GM18526 (cell line): ENCODE results near the gene ADAMTS6.

ENCODE experiments used
- POLR2A ChIP-seq: IDR thresholded peaks from 3 replicates; pipeline ENCODE4 v1.6.1; 2011; ENCODE audit not compliant: insufficient read length; ENCODE audit errors: extremely low read depth

Gene ADAMTS6

DNA sequence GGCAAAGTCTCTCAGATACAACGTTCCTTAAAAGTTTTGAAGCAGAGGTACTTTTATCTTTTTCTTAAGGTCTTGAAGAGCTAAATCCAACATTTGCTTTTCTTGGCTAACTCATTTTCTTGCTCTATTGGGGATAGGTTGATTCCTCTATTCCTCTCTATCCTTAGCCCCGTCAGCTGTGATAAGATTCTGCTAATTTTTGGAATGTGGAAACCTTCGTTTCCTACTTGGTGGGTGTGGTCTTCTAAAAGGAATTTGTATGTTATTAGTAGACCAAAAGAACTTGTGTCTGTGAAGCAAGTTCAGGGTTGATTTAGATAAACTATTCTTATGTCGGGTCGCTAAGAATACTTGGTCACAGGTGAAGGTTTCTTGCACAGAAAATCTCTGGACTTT is 308.6 kb downstream of the ADAMTS6 start:
- TF ChIP-seq POLR2A: no peak

DNA sequence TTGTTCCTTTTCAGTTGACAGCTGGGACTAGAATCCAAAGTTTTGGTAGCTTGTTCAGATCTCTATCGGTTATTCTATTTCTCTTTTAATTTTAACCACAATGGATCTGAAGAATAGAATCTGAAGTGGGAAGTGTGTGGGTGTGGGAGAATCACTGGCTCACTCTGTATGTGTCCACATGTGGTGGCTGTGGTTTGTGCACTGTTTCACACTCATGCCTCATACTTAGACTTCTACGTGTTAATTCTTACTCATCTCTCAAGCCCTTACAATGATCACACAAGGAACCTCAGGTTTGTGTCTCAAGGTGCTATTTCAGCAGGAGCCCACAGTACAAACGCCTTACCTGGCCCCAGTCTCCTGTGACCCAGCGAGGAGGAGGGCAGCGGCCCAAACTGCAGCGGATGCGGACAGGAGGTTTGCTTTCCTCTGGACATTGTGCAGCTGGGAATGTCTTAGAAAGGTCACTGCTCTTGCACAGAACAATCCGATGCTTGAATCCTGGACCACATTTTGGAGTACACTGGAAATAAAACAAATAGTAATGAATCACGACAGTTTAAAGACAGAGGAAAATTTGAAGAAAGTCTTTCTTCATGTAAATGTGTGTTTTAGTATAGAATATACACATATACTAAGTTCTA is 309.1 kb downstream of the ADAMTS6 start:
- no peak for TF ChIP-seq POLR2A

DNA sequence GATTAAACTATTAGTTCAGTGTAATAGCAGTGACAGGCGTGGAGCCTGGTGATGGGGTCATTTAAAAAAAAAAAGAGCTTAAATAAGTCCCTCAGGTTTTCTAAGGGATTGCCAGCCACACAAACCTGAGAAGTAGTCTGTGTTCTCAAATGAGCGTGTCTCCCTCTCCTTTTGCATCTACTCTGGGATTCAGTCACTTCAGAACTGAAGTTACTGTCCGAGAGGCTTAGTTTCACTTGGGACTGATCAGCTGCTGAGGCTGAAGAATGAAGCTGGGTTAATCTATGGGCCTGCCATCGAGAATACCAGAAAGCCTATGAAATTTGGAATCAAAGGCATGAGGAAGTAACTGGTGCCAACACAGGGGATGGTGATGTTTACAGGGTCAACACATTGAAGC is 310.1 kb downstream of the ADAMTS6 start:
- TF ChIP-seq POLR2A: no peak

DNA sequence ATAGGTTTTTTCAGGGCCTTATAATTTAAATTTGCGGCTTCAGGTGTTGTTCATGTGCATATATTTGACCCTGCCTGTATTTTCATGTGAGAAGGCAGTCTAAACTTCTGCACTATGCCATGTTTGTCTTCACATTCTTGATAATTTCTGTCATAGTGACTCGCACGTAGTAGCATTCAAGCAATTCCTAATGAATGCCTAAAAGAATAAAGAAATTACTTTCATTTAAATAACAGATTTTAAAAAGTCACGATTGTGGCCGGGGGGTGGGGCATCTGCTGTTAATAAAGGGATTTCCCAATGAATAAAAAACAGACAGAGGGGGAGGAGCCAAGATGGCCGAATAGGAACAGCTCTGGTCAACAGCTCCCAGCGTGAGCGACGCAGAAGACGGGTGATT is 318.0 kb downstream of the ADAMTS6 start:
- TF ChIP-seq POLR2A: no peak

DNA sequence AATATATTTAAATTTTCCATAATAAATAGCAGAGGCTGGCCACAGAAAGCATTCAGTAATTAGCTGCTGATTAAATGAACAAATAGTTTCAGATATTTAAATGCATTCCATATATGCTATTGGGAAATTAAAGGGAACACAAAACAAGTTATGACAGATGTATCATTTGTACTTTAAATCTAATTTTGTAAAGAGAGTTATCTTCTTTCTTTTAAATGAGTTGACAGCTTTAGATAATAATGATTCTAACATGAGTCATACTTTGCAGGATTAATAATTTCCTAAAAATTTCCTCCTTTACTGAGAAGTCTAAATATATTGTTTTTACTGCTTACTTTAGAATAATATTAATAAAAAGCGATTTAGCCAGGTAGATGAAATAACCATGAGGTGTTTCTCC is 320.1 kb downstream of the ADAMTS6 start:
- TF ChIP-seq POLR2A: no peak

DNA sequence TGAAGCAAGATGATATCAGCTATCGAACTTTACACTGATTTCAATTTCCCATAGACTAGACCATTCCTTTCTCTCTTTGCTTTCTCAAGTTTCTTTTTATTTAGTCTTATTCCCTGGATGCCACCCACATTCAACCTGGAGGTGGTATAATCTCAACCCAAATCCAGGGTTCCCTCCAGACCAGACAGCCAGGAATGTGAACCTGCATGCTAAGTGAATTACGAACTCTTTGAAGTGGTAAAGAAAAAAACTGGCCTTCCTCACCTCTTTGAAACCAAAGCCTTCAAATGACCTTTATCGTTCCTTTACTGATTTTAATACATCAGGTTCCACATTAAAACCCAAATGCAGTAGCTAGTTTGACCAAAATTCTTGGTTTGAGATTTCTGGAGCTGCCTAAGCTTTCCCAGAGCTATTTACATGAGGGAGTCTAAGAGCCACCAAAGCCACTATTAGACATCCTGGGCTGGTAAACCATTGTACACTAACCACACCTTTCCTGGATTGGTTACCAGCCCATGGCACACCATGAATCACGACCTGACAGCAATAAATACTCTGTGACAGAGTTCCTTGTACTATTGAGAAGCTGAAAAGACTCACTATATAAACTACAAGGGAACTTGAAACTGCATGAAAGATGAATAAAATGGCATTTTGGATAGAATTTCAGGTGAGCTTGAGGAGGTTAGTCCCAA is 323.7 kb downstream of the ADAMTS6 start:
- TF ChIP-seq POLR2A: no peak

DNA sequence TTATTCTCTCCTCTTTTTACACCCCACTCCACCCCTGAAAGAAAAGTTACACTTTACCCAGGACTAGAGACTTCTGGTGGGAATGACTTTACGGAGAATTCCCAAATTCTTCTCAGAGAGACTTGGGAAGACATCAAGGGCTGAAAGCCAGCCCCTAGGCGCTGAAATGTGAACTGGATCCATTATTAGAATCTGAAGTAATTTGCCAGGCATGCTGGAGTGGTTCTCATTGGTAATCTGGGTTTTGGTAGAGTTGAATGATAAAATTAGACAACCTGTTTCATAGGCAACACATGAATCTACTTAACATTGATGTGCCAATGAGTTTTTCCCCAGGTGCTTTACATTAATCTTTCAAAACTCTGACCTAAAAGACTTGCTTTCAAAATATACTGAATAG is 324.8 kb downstream of the ADAMTS6 start:
- no peak for TF ChIP-seq POLR2A

DNA sequence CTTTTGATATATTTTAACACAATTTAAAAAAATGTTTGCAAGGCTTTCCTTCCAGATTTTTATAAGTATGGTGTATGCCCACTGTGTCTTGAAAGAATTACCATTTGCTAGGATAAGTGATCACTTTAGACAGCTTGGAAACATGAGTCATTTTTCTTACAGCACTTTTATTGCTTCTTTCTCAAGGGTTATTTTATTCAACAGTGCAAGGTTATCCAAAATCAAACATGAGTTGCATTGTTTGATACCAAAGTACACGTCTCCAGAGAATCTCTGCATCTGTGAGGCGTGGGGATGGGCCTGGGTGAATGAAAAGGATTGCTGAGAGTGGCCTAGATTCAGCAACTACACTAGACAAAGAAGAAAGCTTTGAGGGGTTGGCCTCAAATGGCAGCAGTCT is 329.6 kb downstream of the ADAMTS6 start:
- TF ChIP-seq POLR2A: no peak

DNA sequence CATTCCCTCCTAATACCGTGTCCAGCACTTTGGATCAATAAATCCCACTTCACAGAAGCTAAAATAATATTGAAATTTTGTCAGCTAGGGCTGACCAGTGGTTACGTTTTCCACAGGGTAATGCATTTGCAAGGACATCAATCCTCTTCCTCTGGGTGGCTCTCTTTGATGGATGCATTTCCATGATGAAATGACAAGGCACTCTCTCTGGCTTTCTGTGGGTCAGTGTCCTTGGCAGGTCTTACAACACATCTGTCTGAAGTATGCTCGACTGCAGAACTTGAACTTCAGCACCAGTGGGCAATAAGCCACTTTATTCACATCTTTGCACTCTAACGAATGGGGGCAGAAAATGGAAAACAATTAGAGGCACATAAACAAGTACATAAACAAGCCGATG is 330.1 kb downstream of the ADAMTS6 start:
- TF ChIP-seq POLR2A: no peak

DNA sequence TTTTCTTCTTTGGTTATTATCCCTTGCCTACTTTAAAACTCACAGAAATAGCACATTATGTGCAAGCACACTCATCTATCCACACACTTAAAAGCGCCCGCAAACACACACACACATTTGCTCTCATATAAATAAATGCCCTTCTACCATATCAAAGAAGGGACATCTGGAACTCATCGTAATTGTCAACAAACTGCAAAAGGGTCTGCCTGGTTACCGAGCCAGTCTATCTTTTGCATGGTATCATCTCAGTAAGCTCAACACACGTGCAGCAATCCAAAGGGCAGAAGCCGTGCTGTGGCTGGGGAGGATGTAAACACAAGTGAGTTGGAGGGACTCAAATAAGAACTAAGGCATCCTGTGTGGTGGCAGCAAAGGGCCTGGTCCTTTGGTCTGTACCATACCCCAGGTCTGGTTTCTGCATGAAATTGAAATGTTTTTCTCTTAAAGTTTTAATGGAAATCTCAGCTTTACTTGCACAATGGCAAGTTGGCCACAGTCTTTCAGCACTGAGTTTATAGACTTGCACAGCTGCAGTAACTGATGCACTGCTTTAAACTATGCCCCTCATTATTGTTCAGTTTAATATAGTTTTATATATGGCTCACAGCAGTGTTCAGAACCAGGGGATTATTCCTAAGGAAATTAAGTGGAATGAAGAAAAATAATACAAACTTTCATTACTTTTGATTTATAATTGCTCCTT is 331.0 kb downstream of the ADAMTS6 start:
- TF ChIP-seq POLR2A: no peak

DNA sequence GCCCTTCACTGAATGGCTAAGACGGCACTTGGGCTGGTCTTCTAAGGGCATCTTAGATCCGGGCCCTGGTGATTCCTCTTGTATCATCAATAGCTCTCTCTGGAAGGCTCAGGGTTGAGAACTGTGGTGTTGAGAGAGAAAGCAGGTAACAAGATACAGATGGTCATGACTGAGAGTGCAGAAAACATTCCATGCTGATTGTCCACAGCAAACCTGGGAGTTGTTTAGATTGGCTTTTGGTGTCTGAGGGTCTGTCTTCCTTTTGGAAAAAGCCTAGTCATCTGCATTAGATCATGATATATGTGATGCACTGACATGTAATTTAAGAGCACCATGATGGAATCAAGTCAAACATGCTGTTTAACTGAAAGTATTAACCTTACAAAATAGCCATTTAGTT is 331.9 kb downstream of the ADAMTS6 start:
- no peak for TF ChIP-seq POLR2A

DNA sequence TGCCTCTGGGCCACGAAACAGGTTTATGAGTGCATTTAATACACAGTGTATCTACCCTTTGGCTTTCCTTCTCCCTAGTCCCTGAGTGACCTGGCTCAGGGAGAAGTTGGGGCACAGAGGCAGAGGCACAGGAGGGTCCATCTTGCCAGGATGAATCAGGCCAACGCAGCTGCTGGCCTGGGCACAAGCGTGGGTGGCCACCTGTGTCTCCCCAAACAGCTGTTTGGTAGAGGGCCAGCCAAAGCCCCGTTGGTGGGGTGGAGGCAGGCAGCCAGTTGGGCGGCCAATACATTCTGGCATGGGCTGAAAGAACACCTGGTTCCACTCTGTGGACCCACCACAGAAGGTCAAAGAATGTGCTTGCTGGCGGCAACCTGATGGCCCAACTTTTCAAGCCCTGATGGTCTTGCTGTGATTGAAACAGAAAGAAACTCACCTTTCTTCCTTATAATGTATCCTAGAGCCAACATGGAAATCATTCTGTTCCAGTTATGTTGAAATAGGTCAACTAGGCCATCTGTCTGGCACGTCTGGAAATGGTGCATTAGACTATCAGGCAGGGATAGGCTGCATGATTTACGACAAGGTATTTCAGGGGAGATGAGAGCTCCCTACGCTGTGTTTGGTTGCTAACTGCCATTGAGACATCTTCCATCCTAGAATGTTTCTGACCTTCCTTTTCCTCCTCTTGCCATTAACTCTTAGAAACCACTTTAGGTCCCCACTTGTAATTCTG is 337.4 kb downstream of the ADAMTS6 start:
- TF ChIP-seq POLR2A: no peak

DNA sequence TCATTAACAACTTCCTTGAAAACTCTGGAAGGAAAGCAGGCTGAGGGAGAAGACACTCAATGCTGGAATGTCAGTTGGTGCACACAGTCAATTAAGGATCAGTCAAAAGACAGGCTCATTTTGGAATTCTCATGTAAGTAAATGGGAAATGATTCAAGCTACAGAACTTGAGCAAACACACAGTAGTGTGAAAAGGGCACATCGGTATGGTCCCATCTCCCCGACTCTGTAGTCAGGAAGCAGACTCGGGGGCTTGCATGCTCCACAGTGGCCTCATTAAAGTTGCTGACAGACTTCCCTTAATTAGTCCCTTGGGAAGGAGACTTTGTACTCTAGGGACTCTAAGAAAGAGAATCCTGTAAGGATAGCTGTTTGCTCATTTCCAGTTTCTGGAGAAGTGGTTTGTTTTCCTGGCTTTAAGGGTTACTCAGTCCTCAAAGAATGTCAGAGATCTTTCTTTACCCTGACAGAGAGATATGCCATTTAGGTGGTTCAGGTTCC is 339.2 kb downstream of the ADAMTS6 start:
- no peak for TF ChIP-seq POLR2A

DNA sequence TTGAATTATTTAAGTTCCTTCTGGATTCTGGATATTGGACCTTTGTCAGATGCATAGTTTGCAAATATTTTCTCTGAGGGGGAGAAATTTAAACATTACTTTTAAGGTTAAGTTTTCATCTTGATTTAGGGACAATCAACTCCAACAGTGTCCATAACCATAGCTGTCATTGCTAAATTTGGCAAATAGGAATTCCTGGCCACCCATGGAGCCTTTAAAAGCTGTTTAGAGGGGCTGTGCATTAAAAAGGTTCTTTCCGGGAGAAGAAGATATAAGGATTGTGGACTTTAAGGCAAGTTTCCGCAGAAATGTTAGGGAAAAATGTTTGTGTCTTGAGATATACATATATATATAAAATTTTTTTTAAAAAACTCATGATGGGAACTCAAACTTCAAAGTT is 339.7 kb downstream of the ADAMTS6 start:
- no peak for TF ChIP-seq POLR2A

DNA sequence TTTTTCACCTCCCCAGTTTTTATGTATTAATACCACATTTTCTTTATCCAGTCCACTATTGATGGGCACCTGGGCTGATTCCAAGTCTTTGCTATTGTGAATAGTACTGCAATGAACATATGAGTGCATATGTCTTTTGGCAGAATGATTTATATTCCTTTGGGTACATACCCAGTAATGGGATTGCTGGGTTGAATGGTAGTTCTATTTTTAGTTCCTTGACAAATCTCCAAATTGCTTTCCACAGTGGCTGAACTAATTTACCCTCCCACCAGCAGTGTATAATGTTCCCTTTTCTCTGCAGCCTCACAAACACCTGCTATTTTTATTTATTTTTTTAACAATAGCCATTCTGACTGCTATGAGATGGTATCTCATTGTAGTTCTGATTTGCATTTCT is 340.2 kb downstream of the ADAMTS6 start:
- TF ChIP-seq POLR2A: no peak

DNA sequence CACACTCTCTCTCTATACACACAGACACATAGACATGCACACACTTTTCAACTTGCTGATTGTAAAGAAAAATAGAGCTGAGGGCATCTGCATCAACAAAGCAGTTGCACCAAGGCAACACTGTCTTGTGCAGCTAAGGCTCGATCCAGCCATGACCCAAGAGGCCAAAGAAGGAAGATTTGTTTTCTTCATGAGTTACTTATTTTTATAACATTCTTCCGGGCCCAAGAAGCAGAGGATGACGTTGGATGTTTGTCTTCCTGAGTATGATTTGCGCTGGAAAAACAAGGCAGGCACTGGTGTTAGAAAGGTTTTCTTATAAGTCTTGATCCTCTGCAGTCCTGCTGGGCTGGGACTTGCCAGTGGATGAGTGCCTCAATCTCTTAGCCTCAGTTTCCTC is 344.1 kb downstream of the ADAMTS6 start:
- TF ChIP-seq POLR2A: no peak

DNA sequence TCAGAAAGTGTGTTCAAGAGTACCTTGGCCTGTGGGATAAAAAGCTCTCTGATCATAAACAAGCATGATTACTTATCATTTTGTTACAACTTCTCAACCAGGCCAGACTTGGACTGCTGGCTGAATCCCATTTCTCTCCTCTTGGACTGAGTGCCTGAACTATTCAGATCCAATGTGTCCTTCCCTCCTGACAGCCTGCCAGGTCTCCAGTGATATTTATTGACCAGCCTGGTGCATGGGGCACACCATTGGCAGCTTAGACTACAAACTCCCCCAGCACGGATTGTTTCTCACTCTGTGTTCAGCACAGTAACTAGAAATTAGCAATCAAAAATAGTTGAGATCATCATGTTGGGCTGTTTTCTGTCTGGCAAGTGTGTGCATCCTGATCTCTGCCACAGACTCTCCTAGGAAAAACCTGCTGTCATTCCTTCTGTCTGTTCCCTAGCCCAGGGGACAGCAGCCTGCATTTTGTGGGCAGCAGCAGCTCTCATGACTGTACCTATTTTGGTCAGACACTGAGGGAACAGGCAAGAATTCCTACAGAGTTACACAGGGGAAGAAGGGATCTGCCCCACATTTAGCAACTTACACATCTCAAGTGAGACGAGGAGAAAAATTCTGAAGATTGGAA is 348.1 kb downstream of the ADAMTS6 start:
- no peak for TF ChIP-seq POLR2A
